ENCODE measurements around the gene POLR3K. TPM values are rescaled to one million over a fixed set of nuclear protein-coding genes. Genes with fewer than 3 reads are reported as not detected.

POLR3K gene
- total RNA-seq, 4 donors from 2014 or later = 0.66 to 8.6 (median 3.1) TPM

DNA sequence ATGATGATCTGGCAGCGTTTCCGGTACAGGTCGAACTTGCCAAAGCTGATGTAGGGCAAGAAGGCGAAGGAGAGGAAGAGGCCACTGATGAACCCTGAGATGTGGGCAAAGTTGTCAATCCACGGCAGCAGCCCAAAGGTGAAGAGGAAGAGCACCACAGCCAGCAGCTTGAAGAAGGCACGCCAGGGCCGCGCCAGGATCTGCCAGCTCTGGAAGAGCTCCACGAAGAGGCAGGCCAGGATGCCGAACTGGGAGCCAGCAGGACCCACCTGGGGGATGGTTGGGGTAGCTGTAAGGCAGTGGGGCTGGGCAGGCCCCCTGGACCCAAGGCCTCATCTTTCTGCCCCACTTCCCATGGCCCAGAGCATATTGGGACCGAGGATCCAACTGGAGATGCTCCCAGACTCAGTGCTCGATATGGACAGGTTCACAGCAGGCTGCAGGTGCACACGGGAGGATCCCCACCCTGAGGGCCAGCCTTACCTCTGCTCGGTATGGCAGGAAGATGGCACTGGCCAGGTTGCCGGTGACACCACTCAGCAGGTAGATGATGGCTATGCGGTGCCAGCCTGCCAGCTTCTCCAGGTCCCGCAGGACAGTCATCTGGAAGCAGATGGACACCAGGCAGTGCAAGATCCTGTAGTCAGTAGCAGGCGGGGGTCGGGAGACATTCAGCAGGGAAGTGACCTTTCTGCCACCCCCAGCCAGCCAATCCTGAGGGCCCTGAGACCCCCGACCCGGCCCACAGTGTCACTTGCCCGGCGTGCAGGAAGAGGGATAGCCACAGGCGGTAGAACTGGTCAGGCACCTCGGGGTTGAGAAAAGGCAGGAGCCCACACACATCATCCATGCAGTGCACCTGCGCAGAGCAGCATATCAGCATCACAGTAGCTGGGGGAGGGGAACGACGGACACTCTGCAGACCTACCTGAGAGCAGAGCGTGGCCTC lies 5.4 kb upstream of the POLR3K start:
- no peak overlapping the region for H3K4me3 ChIP-seq
- H3K27me3 ChIP-seq = no peaks in the 10 kb centered on the region
- H3K4me1 ChIP-seq = peaks cover 0 to 19% (median 2%) of the 10 kb centered on the region in 4 donors
- no peak overlapping the region for H3K27ac ChIP-seq
- no peaks in the 10 kb centered on the region for H3K9me3 ChIP-seq
- H3K36me3 ChIP-seq = peaks cover 0 to 89% (median 12%) of the 10 kb centered on the region in 3 donors
- TF ChIP-seq POLR2A (IDR thresholded peaks at IDR 0.05) (no peak), EP300 (IDR thresholded peaks at IDR 0.05) (no peak)
- WGBS, 2 donors = 78 to 84% methylated on average over 21 to 26 of the region's 29 CpGs
- no peak for DNase-seq (ENCODE audit: low spot score in 2 of 2)

DNA sequence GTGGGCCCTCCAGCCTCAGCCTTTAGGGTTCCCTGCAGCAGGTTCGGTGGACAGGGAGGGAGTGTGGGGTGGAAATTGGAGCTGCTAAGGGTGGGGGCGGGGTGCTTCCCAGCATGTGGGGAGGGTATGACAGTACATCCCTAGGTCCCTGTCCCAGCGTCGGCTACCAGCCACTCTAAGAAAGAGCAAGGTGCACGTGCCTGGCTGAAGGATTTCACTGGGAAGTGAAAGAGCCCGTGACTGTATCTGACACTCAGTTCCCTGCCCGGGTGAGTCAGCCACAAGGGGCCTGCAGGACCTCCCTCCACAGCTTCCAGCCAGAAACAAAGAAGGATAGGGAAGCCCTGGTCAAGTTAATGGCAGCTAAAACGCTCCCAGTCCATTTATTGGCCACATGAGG lies 4.3 kb upstream of the POLR3K start:
- 47 to 55% methylated on average over 7 to 8 of the region's 8 CpGs for WGBS, 2 donors
- peaks cover 0 to 22% (median 3%) of the 10 kb centered on the region in 4 donors for H3K4me1 ChIP-seq
- TF ChIP-seq, protein P1, sequence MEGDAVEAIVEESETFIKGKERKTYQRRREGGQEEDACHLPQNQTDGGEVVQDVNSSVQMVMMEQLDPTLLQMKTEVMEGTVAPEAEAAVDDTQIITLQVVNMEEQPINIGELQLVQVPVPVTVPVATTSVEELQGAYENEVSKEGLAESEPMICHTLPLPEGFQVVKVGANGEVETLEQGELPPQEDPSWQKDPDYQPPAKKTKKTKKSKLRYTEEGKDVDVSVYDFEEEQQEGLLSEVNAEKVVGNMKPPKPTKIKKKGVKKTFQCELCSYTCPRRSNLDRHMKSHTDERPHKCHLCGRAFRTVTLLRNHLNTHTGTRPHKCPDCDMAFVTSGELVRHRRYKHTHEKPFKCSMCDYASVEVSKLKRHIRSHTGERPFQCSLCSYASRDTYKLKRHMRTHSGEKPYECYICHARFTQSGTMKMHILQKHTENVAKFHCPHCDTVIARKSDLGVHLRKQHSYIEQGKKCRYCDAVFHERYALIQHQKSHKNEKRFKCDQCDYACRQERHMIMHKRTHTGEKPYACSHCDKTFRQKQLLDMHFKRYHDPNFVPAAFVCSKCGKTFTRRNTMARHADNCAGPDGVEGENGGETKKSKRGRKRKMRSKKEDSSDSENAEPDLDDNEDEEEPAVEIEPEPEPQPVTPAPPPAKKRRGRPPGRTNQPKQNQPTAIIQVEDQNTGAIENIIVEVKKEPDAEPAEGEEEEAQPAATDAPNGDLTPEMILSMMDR (IDR thresholded peaks at IDR 0.05) = no peak
- TF ChIP-seq EP300 (IDR thresholded peaks at IDR 0.05) (no peak), POLR2A (IDR thresholded peaks at IDR 0.05) (no peak)
- H3K9me3 ChIP-seq = no peaks in the 10 kb centered on the region
- H3K27me3 ChIP-seq = no peaks in the 10 kb centered on the region
- DNase-seq (ENCODE audit: low spot score in 2 of 2) = no peak
- H3K36me3 ChIP-seq = peaks cover 0 to 79% (median 12%) of the 10 kb centered on the region in 3 donors
- H3K27ac ChIP-seq = peak overlapping the region in 1 of 4 donors; percentile 33
- H3K4me3 ChIP-seq = no peak overlapping the region

DNA sequence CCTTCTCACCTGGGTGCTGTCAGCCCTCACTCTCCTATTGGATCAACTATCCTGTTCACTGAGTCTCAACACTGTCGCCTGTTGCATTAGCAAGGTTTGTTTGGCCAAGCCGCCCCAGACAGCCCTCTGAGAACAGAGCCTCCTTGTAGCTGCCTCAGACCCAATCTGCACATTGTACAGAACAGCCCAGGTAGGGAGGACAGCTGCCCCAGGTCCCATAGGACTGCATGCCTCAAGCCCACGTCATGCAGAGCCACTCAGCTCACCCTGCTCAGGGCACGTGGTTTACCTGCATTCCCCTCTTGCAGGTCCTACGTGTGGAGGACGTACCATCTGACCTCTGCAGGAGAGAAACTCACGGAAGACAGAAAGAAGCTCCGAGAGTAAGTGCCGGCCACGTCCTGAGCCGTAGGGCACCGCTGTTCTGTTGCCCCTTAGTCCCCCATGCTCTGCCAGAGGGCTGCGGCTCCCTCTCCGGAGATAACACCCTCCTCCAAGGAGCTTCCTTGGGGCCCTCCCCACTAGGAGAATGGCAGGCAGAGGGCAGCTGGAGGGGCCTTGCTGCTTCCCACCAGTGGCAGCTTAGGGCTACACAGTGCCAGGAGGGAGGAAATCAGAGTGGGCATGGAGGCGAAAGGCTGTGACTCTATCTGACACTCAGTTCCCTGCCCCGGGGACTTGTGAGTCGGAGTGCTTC lies 3.0 kb upstream of the POLR3K start:
- TF ChIP-seq EP300 (IDR thresholded peaks at IDR 0.05) (no peak), POLR2A (IDR thresholded peaks at IDR 0.05) (no peak)
- TF ChIP-seq, protein P1 (IDR thresholded peaks at IDR 0.05) = no peak
- H3K9me3 ChIP-seq = no peaks in the 10 kb centered on the region
- H3K4me1 ChIP-seq = peaks cover 0 to 34% (median 7%) of the 10 kb centered on the region in 4 donors
- peaks cover 0 to 65% (median 10%) of the 10 kb centered on the region in 3 donors for H3K36me3 ChIP-seq
- no peaks in the 10 kb centered on the region for H3K27me3 ChIP-seq
- H3K27ac ChIP-seq = peak overlapping the region in 1 of 4 donors; percentile 28
- 76 to 86% methylated on average over 16 to 17 of the region's 17 CpGs for WGBS, 2 donors
- no peak overlapping the region for H3K4me3 ChIP-seq
- no peak for DNase-seq (ENCODE audit: low spot score in 2 of 2)

DNA sequence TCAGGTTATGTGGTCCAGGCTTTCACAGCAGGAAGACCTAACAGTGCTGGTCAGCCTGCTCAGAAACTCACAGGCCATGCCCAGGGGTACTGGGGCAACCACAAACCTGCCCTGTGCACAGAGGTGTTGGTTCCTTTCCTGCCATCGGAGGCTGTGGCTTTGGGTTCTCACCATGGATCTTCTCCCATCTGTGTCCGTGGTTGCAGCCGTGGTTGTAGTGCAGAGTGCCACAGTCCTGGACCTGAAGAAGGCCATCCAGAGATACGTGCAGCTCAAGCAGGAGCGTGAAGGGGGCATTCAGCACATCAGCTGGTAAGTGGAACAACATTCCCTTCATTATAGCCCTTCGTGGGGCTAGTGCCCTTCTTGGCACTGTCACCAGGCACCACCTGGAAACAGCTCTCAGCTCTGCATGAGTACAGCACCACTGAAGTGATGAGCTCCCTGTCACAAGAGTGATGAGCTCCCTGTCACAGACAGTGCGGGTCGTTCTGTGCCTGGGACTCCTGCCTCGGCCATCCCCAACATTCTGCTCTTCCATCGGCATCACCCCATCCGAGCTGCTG lies 2.2 kb upstream of the POLR3K start:
- peaks cover 0 to 58% (median 7%) of the 10 kb centered on the region in 3 donors for H3K36me3 ChIP-seq

DNA sequence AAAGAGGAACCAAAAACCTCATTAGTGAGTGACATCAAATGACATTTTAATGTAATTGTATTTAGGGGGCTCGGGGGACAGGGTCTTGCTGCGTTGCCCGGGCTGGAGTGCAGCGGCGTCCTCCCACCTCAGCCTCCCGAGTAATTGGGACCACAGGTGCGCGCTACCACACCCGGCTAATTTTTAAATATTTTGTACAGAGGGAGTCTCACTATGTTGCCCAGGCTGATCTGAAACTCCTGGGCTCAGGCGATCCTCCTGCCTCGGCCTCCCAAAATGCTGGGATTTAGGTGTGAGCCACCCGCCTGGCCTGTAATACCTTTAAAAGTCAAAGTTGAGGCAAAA lies 801 bp upstream of the POLR3K start:
- Histone ChIP-seq H3K27ac (peak overlapping the region; percentile 61 to 85 (median 82)), H3K4me3 (peak overlapping the region; percentile 74 to 89 (median 76)), H3K9me3 (no peaks in the 10 kb centered on the region), H3K4me1 (peaks cover 0 to 38% (median 9%) of the 10 kb centered on the region in 4 donors), H3K36me3 (peaks cover 0 to 52% (median 7%) of the 10 kb centered on the region in 3 donors), H3K27me3 (no peaks in the 10 kb centered on the region)
- no peak for DNase-seq (ENCODE audit: low spot score in 2 of 2)
- 59 to 60% methylated on average over 12 of the region's 12 CpGs for WGBS, 2 donors
- TF ChIP-seq POLR2A (IDR thresholded peaks at IDR 0.05) (no peak), EP300 (IDR thresholded peaks at IDR 0.05) (no peak)
- TF ChIP-seq, protein P1 (IDR thresholded peaks at IDR 0.05) = no peak

More for the DNA sequence above, 2.2 kb upstream of the POLR3K start:
- H3K4me3 ChIP-seq = no peak overlapping the region
- no peaks in the 10 kb centered on the region for H3K27me3 ChIP-seq
- H3K27ac ChIP-seq = no peak overlapping the region
- 82 to 87% methylated on average over 11 of the region's 11 CpGs for WGBS, 2 donors
- DNase-seq (ENCODE audit: low spot score in 2 of 2) = no peak
- no peaks in the 10 kb centered on the region for H3K9me3 ChIP-seq
- TF ChIP-seq POLR2A (IDR thresholded peaks at IDR 0.05) (no peak), EP300 (IDR thresholded peaks at IDR 0.05) (no peak)
- TF ChIP-seq, protein P1 (IDR thresholded peaks at IDR 0.05) = no peak
- H3K4me1 ChIP-seq = peaks cover 0 to 38% (median 9%) of the 10 kb centered on the region in 4 donors
